T-helper 1 cell treated with Interleukin-12 subunit alpha and Interleukin-12 subunit beta and Interleukin-4 antibody, amounts not matched to agents 30 ng/mL and 1 ng/mL, for 36 hours (primary cell): ENCODE data around the gene SPATA31D1. TPM values are rescaled to one million over a fixed set of nuclear protein-coding genes. Genes with fewer than 3 reads are reported as not detected.
"Not testable (repeated sequence)": the region's sequence is repeated elsewhere in the genome, so short reads cannot be mapped to it uniquely, and the experiment has no call there.

Experiments used
- intact Hi-C: fragments of 100-400 bp; cut with micrococcal nuclease; formaldehyde crosslinking; loops from one replicate; pipeline ENCODE4 v1.15.1; 2024
- total RNA-seq: library from RNA; stranded (reverse); gene quantifications from 2 replicates; pipeline ENCODE4 v1.2.3, GENCODE V29; 2022

Gene SPATA31D1
- not detected in 2 replicates for total RNA-seq

DNA sequence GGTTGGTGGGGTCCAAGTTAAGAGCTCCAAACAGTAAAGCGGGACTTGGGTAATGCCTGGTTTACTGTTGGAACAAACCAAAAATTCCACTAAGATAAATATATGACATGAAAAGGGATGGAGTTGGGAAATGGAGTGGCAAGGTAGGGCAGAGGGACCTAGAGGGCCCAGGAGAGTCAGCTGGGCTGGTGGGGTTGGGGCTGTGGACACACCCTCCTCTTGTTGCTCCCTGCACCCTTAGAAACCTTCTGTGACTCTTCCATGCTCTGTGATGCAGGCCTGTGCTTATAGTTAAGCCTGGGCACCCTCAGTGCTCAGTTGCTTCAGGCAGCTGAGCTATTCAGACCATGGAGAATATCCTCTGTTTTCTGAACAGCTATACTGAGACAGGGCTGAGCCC is at the start of gene SPATA31D1:
SPATA31D1 (plus strand) TSS at position 301 of the 400 bp plus-strand sequence; CDS start at position 348, 47 bp downstream.
- intact Hi-C loops, result not testable (repeated sequence)

- intact Hi-C loops, result not testable (repeated sequence)
Measured at GRCh38 chr9:81943393-81943792, 45.2 kb upstream of the SPATA31D1 start, which contains the start of gene SPATA31D3. TSS of gene SPATA31D3 (plus strand) at chr9:81943500. CDS start at chr9:81943586, 86 bp downstream.

DNA sequence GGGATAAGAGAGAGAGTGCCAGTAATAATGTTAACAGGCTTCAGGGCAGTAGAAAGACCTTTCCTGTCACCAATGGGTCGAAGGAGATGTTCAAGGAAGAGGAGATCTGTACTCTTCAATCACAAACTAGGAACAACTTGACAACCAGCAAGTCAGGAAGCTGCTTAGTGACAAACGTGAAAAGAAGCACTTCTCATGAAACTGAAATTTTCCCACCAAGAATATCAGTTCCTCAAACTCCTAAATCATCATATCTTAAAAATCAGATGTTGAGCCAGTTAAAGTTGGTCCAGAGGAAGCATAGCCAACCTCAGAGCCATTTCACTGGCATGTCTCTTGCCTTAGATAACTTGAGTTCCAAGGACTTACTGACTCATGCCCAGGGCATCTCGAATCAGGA is 39.9 kb upstream of the SPATA31D1 start:
- intact Hi-C loops, result not testable (repeated sequence)

- intact Hi-C loops, result no loop called here
Measured at GRCh38 chr9:81953096-81953495, 35.5 kb upstream of the SPATA31D1 start.

GRCh38 chr9:81955625-81956024 is 32.9 kb upstream of the SPATA31D1 start:
- intact Hi-C loops, result no loop called here

DNA sequence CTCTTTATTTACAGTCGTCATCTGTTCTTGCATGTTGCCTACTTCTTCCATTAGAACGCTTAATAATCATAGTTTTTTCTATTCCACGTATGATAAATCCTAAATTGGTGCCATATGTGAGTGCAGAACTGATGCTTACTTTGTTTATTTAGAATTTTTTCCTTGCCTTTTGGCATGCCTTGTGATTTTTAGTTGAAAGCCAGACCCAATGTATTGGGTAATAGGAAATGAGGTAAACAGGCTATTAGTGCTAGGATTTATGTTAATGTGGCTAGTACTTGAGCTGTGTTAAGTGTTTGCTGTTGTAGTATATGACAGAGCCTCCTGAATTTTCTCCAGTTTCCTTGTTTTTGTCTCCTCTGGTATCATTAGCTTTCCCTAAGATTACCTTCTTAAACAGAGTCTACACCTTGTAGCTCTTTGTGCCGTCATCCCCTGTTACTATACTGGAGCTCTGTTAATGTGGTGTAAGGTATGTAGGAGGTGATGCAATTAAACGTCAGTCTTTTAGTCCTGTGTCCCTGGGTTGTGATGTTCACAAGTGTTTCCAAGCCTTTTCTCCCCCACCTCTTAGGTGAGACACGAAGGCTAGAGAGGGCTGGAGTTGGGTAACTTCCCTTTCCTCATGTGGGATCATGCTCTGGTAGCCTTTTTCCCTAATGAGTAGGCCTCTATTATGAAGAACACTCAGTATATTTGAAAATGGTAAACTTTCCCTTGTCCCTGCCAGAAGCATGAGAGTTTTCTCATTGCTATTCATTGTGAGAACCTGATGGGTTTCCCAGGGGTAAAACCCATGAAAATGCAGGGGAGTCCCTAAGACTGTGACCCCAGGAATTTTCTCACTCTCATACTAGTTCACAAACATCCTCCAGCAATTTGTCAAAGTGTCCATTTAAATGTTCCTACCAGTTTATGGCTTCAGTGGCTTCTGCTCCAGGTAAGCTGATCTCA is 24.1 kb upstream of the SPATA31D1 start:
- intact Hi-C loops, result no loop called here

- intact Hi-C loops, result no loop called here
Measured at GRCh38 chr9:81968026-81968425, 20.5 kb upstream of the SPATA31D1 start.

DNA sequence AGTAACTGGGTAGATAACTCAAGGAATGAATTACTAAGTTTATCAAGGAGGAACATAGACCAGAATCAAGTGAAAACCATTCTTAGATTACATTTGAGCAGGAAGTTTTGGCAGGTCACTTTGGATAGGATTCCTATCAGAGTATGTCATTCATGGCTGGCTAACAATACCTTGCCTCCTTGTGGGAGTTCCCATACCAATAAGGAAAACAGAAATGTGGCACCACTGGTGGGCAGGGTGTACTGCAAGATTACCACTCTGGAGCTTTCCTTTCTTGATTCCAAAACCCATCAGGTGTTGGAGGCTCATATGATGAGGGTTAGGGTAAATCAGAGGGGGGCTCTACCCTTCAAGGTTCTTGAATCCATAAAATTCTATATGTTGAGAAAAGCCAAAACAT is 18.6 kb upstream of the SPATA31D1 start:
- intact Hi-C loops, result no loop called here

DNA sequence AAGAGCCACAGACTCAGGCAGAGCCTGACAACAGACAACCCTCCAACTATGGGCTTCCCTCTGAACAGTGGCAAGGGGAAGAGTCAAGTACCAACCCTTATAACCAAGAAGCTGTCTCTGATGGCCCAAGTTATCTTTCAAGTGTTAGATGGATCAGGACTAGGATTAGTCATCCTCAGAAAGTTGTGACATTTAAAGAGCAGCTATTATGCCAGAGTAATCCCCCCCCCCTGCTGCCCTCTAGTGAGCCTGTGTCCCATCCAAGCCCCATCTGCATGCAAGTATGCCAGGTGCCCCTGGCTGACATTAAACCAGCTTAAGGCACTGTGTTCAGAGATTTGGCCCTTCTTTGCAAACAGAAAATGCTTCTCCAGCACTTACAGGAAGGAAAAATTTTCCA is 16.8 kb upstream of the SPATA31D1 start:
- intact Hi-C loops, result no loop called here

DNA sequence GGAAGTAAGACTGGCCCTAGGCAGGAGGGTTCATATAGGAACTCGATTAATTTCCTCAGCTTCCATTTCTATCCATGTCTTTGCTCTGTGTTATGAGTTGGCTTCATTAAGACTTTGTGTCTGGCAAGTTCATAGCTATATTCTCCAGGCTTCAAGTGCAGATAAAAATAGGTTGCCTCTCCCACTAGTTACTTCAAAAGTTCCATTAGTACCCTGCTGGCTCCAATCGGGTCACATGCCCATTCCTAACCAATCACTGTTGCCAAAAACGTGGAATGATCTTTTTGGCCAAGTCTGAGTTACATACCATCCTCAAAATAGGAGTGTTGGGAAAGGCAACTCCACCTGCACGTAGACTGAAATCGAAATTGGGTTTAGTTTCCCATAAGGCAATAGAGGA is 13.8 kb upstream of the SPATA31D1 start:
- intact Hi-C loops, result no loop called here

GRCh38 chr9:81976351-81976750 is 12.2 kb upstream of the SPATA31D1 start:
- intact Hi-C loops, result no loop called here

GRCh38 chr9:81979196-81979595 is 9.4 kb upstream of the SPATA31D1 start:
- intact Hi-C loops, result no loop called here

DNA sequence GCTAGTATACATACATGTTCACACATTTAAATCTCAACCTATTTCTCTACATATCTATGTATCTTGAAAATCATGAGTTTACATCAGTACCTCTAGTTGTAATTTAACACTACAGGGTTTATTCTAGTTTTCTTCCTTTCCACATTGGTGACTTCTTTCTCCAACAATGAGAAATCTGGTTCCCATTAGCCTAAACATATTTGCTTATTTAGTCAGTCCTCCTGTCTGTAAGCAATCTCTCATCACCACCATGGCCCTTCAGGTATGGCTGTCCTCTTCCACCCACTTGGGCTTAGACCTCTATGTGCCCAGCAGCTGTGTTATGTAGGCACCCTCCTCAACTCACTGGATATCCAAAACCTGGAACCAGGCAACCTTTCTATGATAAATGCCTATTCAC is 8.0 kb upstream of the SPATA31D1 start:
- intact Hi-C loops, result no loop called here

DNA sequence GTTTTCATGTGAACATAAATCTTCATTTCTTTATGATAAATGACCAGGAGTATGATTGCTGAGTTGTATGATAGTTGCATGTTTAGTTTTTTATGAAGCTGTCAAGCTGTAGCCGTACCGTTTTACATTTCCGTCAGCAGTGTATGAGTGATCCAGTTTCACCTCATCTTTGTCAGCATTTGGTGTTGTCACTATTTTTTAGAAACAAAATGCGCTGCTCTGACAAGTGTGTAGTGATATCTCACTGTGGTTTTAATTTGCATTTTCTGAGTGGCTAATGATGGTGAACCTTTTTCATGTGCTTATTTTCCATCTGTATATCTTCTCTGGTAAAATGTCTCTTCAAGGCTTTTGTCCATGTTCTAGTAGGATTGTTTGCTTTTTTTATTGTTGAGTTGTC is 6.7 kb upstream of the SPATA31D1 start:
- intact Hi-C loops, result no loop called here

- intact Hi-C loops, result no loop called here
Measured at GRCh38 chr9:81984928-81985327, 3.6 kb upstream of the SPATA31D1 start.

DNA sequence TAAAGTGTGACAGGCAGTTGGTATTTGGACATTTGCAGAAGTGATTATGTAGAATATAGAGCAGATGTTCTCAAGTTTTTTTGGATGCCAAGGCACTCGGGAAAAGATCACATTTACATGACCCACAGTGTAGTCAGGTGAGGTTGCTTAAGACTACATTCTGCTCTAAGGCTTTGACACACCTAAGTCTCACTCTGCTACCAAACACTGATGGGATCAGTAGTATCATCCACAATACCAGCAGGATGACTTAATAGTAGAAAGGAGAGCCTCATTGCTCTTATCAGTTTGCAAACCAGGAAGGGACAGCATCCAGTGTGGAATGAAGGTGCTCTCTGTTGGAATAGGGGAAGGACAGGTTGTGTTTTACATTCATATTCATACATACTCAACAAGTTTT is 2.5 kb upstream of the SPATA31D1 start:
- intact Hi-C loops, result no loop called here

DNA sequence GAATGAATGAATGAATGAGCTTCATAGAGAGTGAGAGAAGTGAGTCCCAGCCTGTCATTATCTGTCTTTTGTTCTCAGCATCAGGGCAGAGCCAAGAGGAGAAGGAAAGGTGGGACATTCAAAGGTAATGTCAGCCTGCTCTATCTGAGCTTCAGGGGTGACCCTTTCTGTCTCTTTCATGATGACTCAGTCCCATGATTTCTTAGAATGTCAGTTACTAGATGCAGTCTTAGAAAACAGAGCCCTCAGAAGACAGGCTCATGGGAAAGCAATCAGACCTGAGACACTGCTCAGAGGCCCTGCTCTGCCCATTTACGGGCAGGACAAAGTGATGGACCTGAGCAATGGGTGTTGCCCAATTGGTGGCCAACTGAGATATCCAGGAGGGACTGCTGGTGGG is 1.1 kb downstream of the SPATA31D1 start:
- intact Hi-C loops, result no loop called here

GRCh38 chr9:81993656-81994055 is 5.1 kb downstream of the SPATA31D1 start:
- intact Hi-C loops, result no loop called here

- intact Hi-C loops, result loop anchor here (10.0 kb wide), 1 partner anchor 1465 kb away; no protein-coding TSS in a partner anchor
Measured at GRCh38 chr9:81999806-82000205, 11.2 kb downstream of the SPATA31D1 start.

GRCh38 chr9:82010711-82011110 is 22.1 kb downstream of the SPATA31D1 start:
- intact Hi-C loops, result no loop called here

DNA sequence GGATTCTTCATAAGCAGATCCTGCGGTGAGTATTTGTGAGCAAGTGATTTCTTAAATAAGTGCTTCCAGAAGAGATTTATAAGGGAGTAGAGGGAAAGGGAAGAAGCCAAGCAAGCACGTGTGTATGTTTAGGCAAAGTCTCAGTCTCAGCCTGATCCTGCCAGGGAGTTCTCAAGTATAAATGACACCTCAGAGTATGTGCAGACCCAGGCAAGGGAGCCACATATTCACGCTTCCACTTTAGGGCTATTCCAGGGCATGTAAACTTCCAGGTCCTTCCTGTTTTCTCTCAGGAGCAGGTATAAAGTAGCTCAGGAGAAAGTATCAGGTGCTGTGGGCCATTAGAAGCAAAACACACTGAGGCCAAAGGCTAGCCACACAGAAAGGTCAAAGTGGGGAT is 22.6 kb downstream of the SPATA31D1 start:
- intact Hi-C loops, result no loop called here

DNA sequence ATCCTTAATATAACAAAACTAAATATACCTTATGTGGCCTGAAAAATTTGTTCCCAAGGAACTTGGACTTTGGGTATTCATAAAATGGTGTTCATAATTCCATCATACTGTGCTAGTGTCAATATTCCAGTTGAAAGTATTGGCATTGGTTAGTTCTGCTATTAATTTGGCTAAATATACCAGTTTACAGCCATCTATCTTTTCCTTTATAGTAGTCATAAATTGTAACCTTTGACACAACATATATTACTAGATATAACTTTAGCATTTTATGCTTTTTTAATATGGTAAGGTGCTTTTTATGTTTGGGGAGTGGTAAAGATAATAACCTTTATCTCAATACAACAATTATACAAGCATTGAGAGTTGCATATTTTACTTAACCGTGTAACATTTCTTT is 23.7 kb downstream of the SPATA31D1 start:
- intact Hi-C loops, result no loop called here

DNA sequence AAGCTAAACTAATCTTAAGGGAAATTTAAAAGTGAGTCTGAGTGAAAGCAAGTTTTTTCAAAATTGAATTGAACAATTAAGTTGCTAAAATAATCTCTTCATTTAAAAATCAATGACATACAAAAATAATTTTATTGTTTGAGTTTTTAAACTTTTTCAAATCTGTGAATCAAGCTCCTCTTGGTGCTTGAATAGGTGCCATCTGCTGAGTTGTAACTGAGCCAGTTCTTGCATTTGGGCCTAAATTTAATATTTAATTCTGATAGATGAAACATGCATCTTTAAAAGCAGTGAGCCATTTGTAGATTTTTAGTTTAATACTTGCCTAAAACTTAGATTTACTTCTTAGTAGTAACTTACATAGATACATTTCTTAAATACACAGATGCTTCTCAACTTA is 31.8 kb downstream of the SPATA31D1 start:
- intact Hi-C loops, result no loop called here
